ENCODE results near the gene CASZ1.

DNA sequence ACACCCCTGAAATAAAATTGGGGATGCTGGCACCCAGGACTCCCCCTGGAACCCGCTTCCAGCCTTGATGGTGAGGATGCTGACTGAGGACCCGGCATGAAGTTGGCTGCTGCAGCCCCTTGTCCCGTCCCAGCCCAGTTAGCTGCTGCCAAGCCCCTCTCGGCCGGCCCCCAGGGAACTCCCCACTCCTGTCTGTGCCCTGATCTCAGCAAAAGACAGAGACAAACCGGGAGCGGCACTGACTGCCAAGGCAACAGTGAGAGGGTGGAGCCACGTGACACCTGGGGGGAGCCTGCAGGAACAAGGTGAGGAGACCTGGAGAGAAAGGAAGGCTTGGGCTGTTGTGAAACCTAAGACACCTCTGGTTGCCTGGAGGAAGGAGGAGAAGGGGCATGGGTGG, 24.7 kb downstream of the CASZ1 start:
- TF ChIP-seq GATA3 (IDR thresholded peaks at IDR 0.05; ENCODE audit: low read depth, low read length) (no peak), GATA2 (IDR thresholded peaks at IDR 0.05; ENCODE audit: low read depth, low read length) (no peak)

All from SH-SY5Y (cell line).